Sigmoid colon (tissue), 4 donors: ENCODE results near the gene MAP3K3.

Experiments used
- CTCF ChIP-seq, 4 experiments: fragments of 450-650 bp in 3 of 4; fragments of 200-600 bp in 1 of 4; IDR thresholded peaks; one replicate each; pipeline ENCODE4 v1.5.1; 2016 to 2019; ENCODE audit warnings: antibody characterized with exemption in 4 of 4, mild to moderate bottlenecking in 3 of 4, moderate library complexity in 2 of 4
- EP300 ChIP-seq, 4 donors: sonication (generic); formaldehyde crosslinking; IDR thresholded peaks; one replicate each; pipeline ENCODE4 v1.6.1; 2017; ENCODE audit warnings: antibody characterized with exemption in 4 of 4
- POLR2A ChIP-seq, 2 donors: fragments of 450-650 bp; IDR thresholded peaks; one replicate each; pipeline ENCODE4 v1.6.1; 2016; ENCODE audit warnings: antibody characterized with exemption in 2 of 2, mild to moderate bottlenecking in 2 of 2, moderate library complexity in 2 of 2
- POLR2AphosphoS5 ChIP-seq, 4 donors: sonication (generic); formaldehyde crosslinking; IDR thresholded peaks; one replicate each; pipeline ENCODE4 v1.6.1; 2017; ENCODE audit warnings: antibody characterized with exemption in 4 of 4

GRCh38 chr17:63640038-63640437, 17.8 kb downstream of the MAP3K3 start:
- TF ChIP-seq POLR2A (IDR thresholded peaks at IDR 0.05) (no peak), CTCF (IDR thresholded peaks at IDR 0.05) (no peak), POLR2AphosphoS5 (IDR thresholded peaks at IDR 0.05) (no peak), EP300 (IDR thresholded peaks at IDR 0.05) (no peak)
